Trophoblast cell (in vitro differentiated cells and primary cell): ENCODE data around the gene NR2E3.

Source experiments
- DNase-seq, 2 donors: peaks; one replicate each; pipeline ENCODE4 v3.0.0-alpha.2; 2016
- H2AFZ ChIP-seq: 2 replicates; pipeline ENCODE4 v1.6.1; 2013; ENCODE audit warnings: low read length, moderate library complexity, mild to moderate bottlenecking; ENCODE audit not compliant: insufficient read depth, poor library complexity
- H2AK5ac ChIP-seq: 2 replicates; pipeline ENCODE4 v1.6.1; 2013; ENCODE audit warnings: mild to moderate bottlenecking, low read length
- H2BK120ac ChIP-seq: 2 replicates; pipeline ENCODE4 v1.6.1; 2013; ENCODE audit warnings: low read length, mild to moderate bottlenecking, moderate library complexity; ENCODE audit not compliant: insufficient read depth, poor library complexity
- H2BK12ac ChIP-seq: 2 replicates; pipeline ENCODE4 v1.6.1; 2013; ENCODE audit warnings: mild to moderate bottlenecking, low read length, moderate library complexity
- H2BK5ac ChIP-seq: 2 replicates; pipeline ENCODE4 v1.6.1; 2013; ENCODE audit warnings: low read length, low read depth, moderate library complexity, mild to moderate bottlenecking; ENCODE audit not compliant: poor library complexity
- H3K14ac ChIP-seq: 2 replicates; pipeline ENCODE4 v1.6.1; 2013; ENCODE audit warnings: mild to moderate bottlenecking, low read length
- H3K18ac ChIP-seq: 2 replicates; pipeline ENCODE4 v1.6.1; 2013; ENCODE audit warnings: mild to moderate bottlenecking, low read length
- H3K23ac ChIP-seq: 2 replicates; pipeline ENCODE4 v1.6.1; 2013; ENCODE audit warnings: low read length
- H3K27ac ChIP-seq: 2 replicates; pipeline ENCODE4 v1.5.1; 2013; ENCODE audit warnings: low read depth, mild to moderate bottlenecking, inconsistent platforms, low read length, moderate library complexity
- H3K27me3 ChIP-seq: 2 replicates; pipeline ENCODE4 v1.6.1; 2013; ENCODE audit warnings: inconsistent platforms, mild to moderate bottlenecking, low read length, moderate library complexity; ENCODE audit not compliant: insufficient read depth
- H3K36me3 ChIP-seq, 2 experiments: 1 replicate in 1 of 2; 2 replicates in 1 of 2; pipeline ENCODE4 v1.6.1; 2013; ENCODE audit warnings: low read length in 2 of 2, mild to moderate bottlenecking in 2 of 2, moderate library complexity in 1 of 2; ENCODE audit not compliant: insufficient read depth in 2 of 2, control insufficient read depth in 1 of 2
- H3K4ac ChIP-seq: 2 replicates; pipeline ENCODE4 v1.6.1; 2013; ENCODE audit warnings: low read depth, mild to moderate bottlenecking, low read length, moderate library complexity
- H3K4me1 ChIP-seq, 2 experiments: 1 replicate in 1 of 2; 2 replicates in 1 of 2; pipeline ENCODE4 v1.6.1; 2013; ENCODE audit warnings: low read length in 2 of 2, mild to moderate bottlenecking in 2 of 2, moderate library complexity in 1 of 2; ENCODE audit not compliant: insufficient read depth in 2 of 2, control insufficient read depth in 1 of 2
- H3K4me2 ChIP-seq: 2 replicates; pipeline ENCODE4 v1.6.1; 2013; ENCODE audit warnings: inconsistent platforms, mild to moderate bottlenecking, low read length, moderate library complexity
- H3K4me3 ChIP-seq: 2 replicates; pipeline ENCODE4 v1.5.1; 2013; ENCODE audit warnings: mild to moderate bottlenecking, low read depth, low read length, inconsistent platforms
- H3K79me1 ChIP-seq: one replicate; pipeline ENCODE4 v1.6.1; 2013; ENCODE audit warnings: low read length
- H3K79me2 ChIP-seq: 2 replicates; pipeline ENCODE4 v1.6.1; 2013; ENCODE audit warnings: low read length, mild to moderate bottlenecking; ENCODE audit not compliant: control insufficient read depth, insufficient read depth, poor library complexity
- H3K9ac ChIP-seq: 2 replicates; pipeline ENCODE4 v1.6.1; 2013; ENCODE audit warnings: mild to moderate bottlenecking, low read length
- H3K9me3 ChIP-seq: 2 replicates; pipeline ENCODE4 v1.6.1; 2013; ENCODE audit warnings: low read depth, mild to moderate bottlenecking, control low read depth, inconsistent platforms, low read length; ENCODE audit not compliant: insufficient read depth
- H4K12ac ChIP-seq: 2 replicates; pipeline ENCODE4 v1.6.1; 2013; ENCODE audit warnings: low read depth, mild to moderate bottlenecking, low read length, moderate library complexity
- H4K8ac ChIP-seq: 2 replicates; pipeline ENCODE4 v1.6.1; 2013; ENCODE audit warnings: low read depth, mild to moderate bottlenecking, low read length, moderate library complexity
- H4K91ac ChIP-seq: one replicate; pipeline ENCODE4 v1.6.1; 2013; ENCODE audit warnings: low read depth, mild to moderate bottlenecking, low read length, moderate library complexity
- WGBS: extraction: QIAGEN DNeasy Blood & Tissue Kit; methylation state at CpG from one replicate; pipeline ENCODE4 v1.1.7; 2013; ENCODE audit warnings: missing lambda C conversion rate; ENCODE audit not compliant: insufficient read length, insufficient coverage; ENCODE audit errors: extremely low coverage; 5-methylcytosine and 5-hydroxymethylcytosine counted together

The NR2E3 gene

GRCh38 chr15:71826196-71826595 lies 15.8 kb downstream of the NR2E3 start:
- Histone ChIP-seq H3K36me3 (peaks cover 4 to 12% of the 10 kb centered on the region in 2 experiments), H3K4me2 (no peak overlapping the region), H3K9ac (no peak overlapping the region), H4K8ac (no peak overlapping the region), H2BK5ac (no peak overlapping the region), H3K14ac (no peak overlapping the region), H3K4me1 (no peaks in the 10 kb centered on the region), H2AFZ (no peak overlapping the region), H2BK12ac (no peak overlapping the region), H2BK120ac (no peak overlapping the region), H3K4ac (no peak overlapping the region), H3K18ac (no peak overlapping the region), H3K79me1 (no peaks in the 10 kb centered on the region), H3K23ac (no peak overlapping the region), H4K91ac (no peak overlapping the region), H4K12ac (no peak overlapping the region), H2AK5ac (no peak overlapping the region), H3K79me2 (no peaks in the 10 kb centered on the region), H3K4me3 (no peak overlapping the region), H3K9me3 (no peaks in the 10 kb centered on the region), H3K27me3 (no peaks in the 10 kb centered on the region), H3K27ac (no peak overlapping the region)
- DNase-seq, result no peak
- WGBS, result no CpG with 5 or more reads among the region's 5 CpGs

GRCh38 chr15:71830981-71831380 lies 20.6 kb downstream of the NR2E3 start:
- Histone ChIP-seq H3K27me3 (no peaks in the 10 kb centered on the region), H3K18ac (no peak overlapping the region), H3K14ac (no peak overlapping the region), H3K4me3 (no peak overlapping the region), H3K4me1 (peaks cover 0 to 3% of the 10 kb centered on the region in 2 experiments), H4K91ac (no peak overlapping the region), H2BK120ac (no peak overlapping the region), H2AFZ (no peak overlapping the region), H3K4ac (no peak overlapping the region), H3K9me3 (no peaks in the 10 kb centered on the region), H3K79me2 (no peaks in the 10 kb centered on the region), H2BK12ac (no peak overlapping the region), H3K36me3 (peaks cover 4 to 9% of the 10 kb centered on the region in 2 experiments), H3K79me1 (peaks cover 3% of the 10 kb centered on the region), H3K9ac (no peak overlapping the region), H2BK5ac (no peak overlapping the region), H3K27ac (no peak overlapping the region), H2AK5ac (no peak overlapping the region), H3K23ac (no peak overlapping the region), H4K12ac (no peak overlapping the region), H3K4me2 (no peak overlapping the region), H4K8ac (no peak overlapping the region)
- no peak for DNase-seq
- WGBS, result no CpG with 5 or more reads among the region's 2 CpGs

GRCh38 chr15:71841563-71841962 lies 31.2 kb downstream of the NR2E3 start:
- H3K18ac ChIP-seq, result no peak overlapping the region
- H3K27me3 ChIP-seq, result no peaks in the 10 kb centered on the region
- DNase-seq, result no peak
- H2AFZ ChIP-seq, result no peak overlapping the region
- no peak overlapping the region for H3K14ac ChIP-seq
- WGBS, result no CpG with 5 or more reads among the region's 3 CpGs
- no peak overlapping the region for H2BK120ac ChIP-seq
- no peak overlapping the region for H3K4ac ChIP-seq
- H3K79me2 ChIP-seq, result no peaks in the 10 kb centered on the region
- no peak overlapping the region for H3K23ac ChIP-seq
- H2BK12ac ChIP-seq, result no peak overlapping the region
- H2BK5ac ChIP-seq, result no peak overlapping the region
- H4K91ac ChIP-seq, result no peak overlapping the region
- H3K79me1 ChIP-seq, result no peaks in the 10 kb centered on the region
- no peak overlapping the region for H3K9ac ChIP-seq
- no peak overlapping the region for H2AK5ac ChIP-seq
- H3K36me3 ChIP-seq, result peaks cover 0 to 1% of the 10 kb centered on the region in 2 experiments
- H4K8ac ChIP-seq, result no peak overlapping the region
- no peak overlapping the region for H3K27ac ChIP-seq
- no peaks in the 10 kb centered on the region for H3K4me1 ChIP-seq
- H3K4me2 ChIP-seq, result no peak overlapping the region
- H4K12ac ChIP-seq, result no peak overlapping the region
- H3K4me3 ChIP-seq, result no peak overlapping the region
- no peaks in the 10 kb centered on the region for H3K9me3 ChIP-seq

GRCh38 chr15:71844916-71845315 lies 34.6 kb downstream of the NR2E3 start:
- Histone ChIP-seq H3K9ac (no peak overlapping the region), H3K79me2 (no peaks in the 10 kb centered on the region), H3K79me1 (no peaks in the 10 kb centered on the region), H3K23ac (no peak overlapping the region), H3K9me3 (no peaks in the 10 kb centered on the region), H2AFZ (no peak overlapping the region), H3K4ac (no peak overlapping the region), H3K4me1 (no peaks in the 10 kb centered on the region), H3K4me3 (no peak overlapping the region), H2BK5ac (no peak overlapping the region), H3K27ac (no peak overlapping the region), H2BK12ac (no peak overlapping the region), H3K14ac (no peak overlapping the region), H4K91ac (no peak overlapping the region), H4K12ac (no peak overlapping the region), H2AK5ac (no peak overlapping the region), H4K8ac (no peak overlapping the region), H3K4me2 (no peak overlapping the region), H3K36me3 (peaks cover 0 to 1% of the 10 kb centered on the region in 2 experiments), H3K18ac (no peak overlapping the region), H2BK120ac (no peak overlapping the region), H3K27me3 (no peaks in the 10 kb centered on the region)
- DNase-seq, result no peak
- WGBS, result no CpG with 5 or more reads among the region's 2 CpGs
